ENCODE data around the gene SET. TPM values are rescaled to one million over a fixed set of nuclear protein-coding genes. Genes with fewer than 3 reads are reported as not detected.

Gene SET
- total RNA-seq, 2 experiments from 2014 or later: 749 to 755 TPM

DNA sequence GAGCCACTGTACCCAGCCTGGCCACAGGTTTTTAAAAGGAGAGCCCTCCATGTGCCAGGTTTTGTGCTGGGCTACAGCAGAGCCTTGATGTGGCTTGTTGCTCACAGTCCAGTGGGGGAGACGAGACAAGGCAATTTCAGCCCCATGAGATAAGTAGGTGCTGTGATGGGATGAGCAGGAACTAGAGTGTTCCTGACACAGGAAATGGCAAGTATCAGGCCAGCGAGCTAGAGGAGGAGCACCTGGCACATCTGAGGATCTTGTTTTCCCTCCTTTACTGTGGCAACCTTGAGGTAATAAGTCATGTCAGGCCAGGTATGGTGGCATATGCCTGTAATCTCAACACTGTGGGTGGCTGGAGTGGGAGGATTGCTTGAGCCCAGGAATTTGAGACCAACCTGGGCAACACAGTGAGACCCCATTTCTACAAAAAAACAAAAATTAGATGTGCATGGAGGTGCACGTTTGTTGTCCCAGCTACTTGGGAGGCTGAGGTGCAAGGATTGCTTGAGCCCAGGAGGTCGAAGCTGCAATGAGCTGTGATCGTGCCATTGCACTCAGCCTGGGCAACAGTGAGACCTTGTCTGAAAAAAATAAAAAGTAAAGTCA is 38.7 kb downstream of the SET start:
- ChIA-PET CTCF (no interaction called here), POLR2A (interaction anchor here (0.6 kb wide), 1 partner anchor 66 kb away, joined by 3 read pairs; no protein-coding TSS in a partner anchor)
- peaks cover 26% of the 10 kb centered on the region for H3K4me1 Mint-ChIP-seq (ENCODE audit: low read depth)
- H3K27ac Mint-ChIP-seq: no peak overlapping the region
- H3K9me3 Mint-ChIP-seq: no peaks in the 10 kb centered on the region
- no peak overlapping the region for H3K4me3 Mint-ChIP-seq
- H3K27me3 Mint-ChIP-seq: no peaks in the 10 kb centered on the region
- no peak for ATAC-seq
- H3K36me3 Mint-ChIP-seq (ENCODE audit: low read depth): peaks cover 2% of the 10 kb centered on the region
- no peak for TF ChIP-seq CTCF (IDR thresholded peaks at IDR 0.05)
- DNase-seq: no peak
- intact Hi-C loops (cut with micrococcal nuclease): no loop called here

- TF ChIP-seq CTCF (IDR thresholded peaks at IDR 0.05): no peak
- peaks cover 25% of the 10 kb centered on the region for H3K4me1 Mint-ChIP-seq (ENCODE audit: low read depth)
- ATAC-seq (no peak), DNase-seq (no peak)
- intact Hi-C loops (cut with micrococcal nuclease): no loop called here
- no peak overlapping the region for H3K27ac Mint-ChIP-seq
- peaks cover 2% of the 10 kb centered on the region for H3K36me3 Mint-ChIP-seq (ENCODE audit: low read depth)
- no peak overlapping the region for H3K4me3 Mint-ChIP-seq
- no peaks in the 10 kb centered on the region for H3K27me3 Mint-ChIP-seq
- CTCF ChIA-PET: no interaction called here
- no peaks in the 10 kb centered on the region for H3K9me3 Mint-ChIP-seq
- POLR2A ChIA-PET: interaction anchor here (0.6 kb wide), 1 partner anchor 67 kb away, joined by 3 read pairs; no protein-coding TSS in a partner anchor
These were observed 39.3 kb downstream of the SET start for GRCh38 chr9:128728298-128728697.

GRCh38 chr9:128729302-128729701 is 40.3 kb downstream of the SET start:
- intact Hi-C loops (cut with micrococcal nuclease): no loop called here
- POLR2A ChIA-PET: no interaction called here
- no peak overlapping the region for H3K27ac Mint-ChIP-seq

GRCh38 chr9:128729766-128730517 is 40.9 kb downstream of the SET start:
- Mint-ChIP-seq H3K4me1 (ENCODE audit: low read depth) (peaks cover 15% of the 10 kb centered on the region), H3K9me3 (no peaks in the 10 kb centered on the region), H3K27me3 (no peaks in the 10 kb centered on the region), H3K27ac (no peak overlapping the region), H3K36me3 (ENCODE audit: low read depth) (peaks cover 5% of the 10 kb centered on the region), H3K4me3 (no peak overlapping the region)
- ChIA-PET CTCF (no interaction called here), POLR2A (no interaction called here)
- ATAC-seq (no peak), DNase-seq (no peak)
- intact Hi-C loops (cut with micrococcal nuclease): no loop called here
- no peak for TF ChIP-seq CTCF (IDR thresholded peaks at IDR 0.05)

More at GRCh38 chr9:128729302-128729701, 40.3 kb downstream of the SET start:
- Mint-ChIP-seq H3K4me1 (ENCODE audit: low read depth) (peaks cover 20% of the 10 kb centered on the region), H3K36me3 (ENCODE audit: low read depth) (peaks cover 3% of the 10 kb centered on the region), H3K4me3 (no peak overlapping the region), H3K9me3 (no peaks in the 10 kb centered on the region), H3K27me3 (no peaks in the 10 kb centered on the region)
- ATAC-seq (no peak), DNase-seq (no peak)
- CTCF ChIA-PET: no interaction called here
- no peak for TF ChIP-seq CTCF (IDR thresholded peaks at IDR 0.05)

GRCh38 chr9:128731093-128731492 is 42.1 kb downstream of the SET start:
- no peak overlapping the region for H3K27ac Mint-ChIP-seq
- DNase-seq (no peak), ATAC-seq (no peak)
- H3K36me3 Mint-ChIP-seq (ENCODE audit: low read depth): peaks cover 5% of the 10 kb centered on the region
- CTCF ChIA-PET: no interaction called here
- H3K27me3 Mint-ChIP-seq: no peaks in the 10 kb centered on the region
- H3K4me1 Mint-ChIP-seq (ENCODE audit: low read depth): peaks cover 8% of the 10 kb centered on the region
- no peaks in the 10 kb centered on the region for H3K9me3 Mint-ChIP-seq
- POLR2A ChIA-PET: no interaction called here
- TF ChIP-seq CTCF (IDR thresholded peaks at IDR 0.05): no peak
- intact Hi-C loops (cut with micrococcal nuclease): no loop called here
- no peak overlapping the region for H3K4me3 Mint-ChIP-seq

Measured in activated CD8-positive, alpha-beta T cell treated with anti-CD3 and anti-CD28 coated beads for 36 hours (primary cell).